NT2/D1 (cell line): ENCODE data around the gene FXYD1.

ENCODE experiments used
- SUZ12 ChIP-seq: IDR thresholded peaks from 2 replicates; pipeline ENCODE4 v1.6.1; 2011; ENCODE audit not compliant: insufficient read length, insufficient read depth; ENCODE audit errors: extremely low read depth
- YY1 ChIP-seq: IDR thresholded peaks from 2 replicates; pipeline ENCODE4 v1.6.1; 2011; ENCODE audit not compliant: insufficient read length, insufficient read depth
- ZNF274 ChIP-seq: IDR thresholded peaks from 2 replicates; pipeline ENCODE4 v1.6.1; 2011; ENCODE audit warnings: mild to moderate bottlenecking, low read depth, low read length

- TF ChIP-seq SUZ12 (no peak), ZNF274 (no peak), YY1 (no peak)
Observed at GRCh38 chr19:35142606-35143230, 4.1 kb downstream of the FXYD1 start.
